Adrenal gland (tissue), 5 donors: ENCODE measurements around the gene SATB1.

Source experiments
- CTCF ChIP-seq, 6 experiments: fragments of 450-650 bp in 4 of 6; fragments of 200-600 bp in 2 of 6; sonication (generic) in 1 of 6; IDR thresholded peaks; 1 replicate in 5 of 6; 2 replicates in 1 of 6; pipeline versions ENCODE4 v1.5.1 to v1.8.0; 2016 to 2021; ENCODE audit warnings: antibody characterized with exemption in 6 of 6, mild to moderate bottlenecking in 2 of 6, moderate library complexity in 1 of 6
- POLR2A ChIP-seq, 2 donors: fragments of 450-650 bp; IDR thresholded peaks; one replicate each; pipeline ENCODE4 v1.6.1; 2017; ENCODE audit warnings: antibody characterized with exemption in 2 of 2, mild to moderate bottlenecking in 2 of 2, moderate library complexity in 1 of 2
- donor health status: DM: no; HTN: no; CAD: no.

- no peak for TF ChIP-seq CTCF (IDR thresholded peaks at IDR 0.05)
- no peak for TF ChIP-seq POLR2A (IDR thresholded peaks at IDR 0.05)
Measured at GRCh38 chr3:18439281-18439680, 14.1 kb upstream of the SATB1 start.
